B cell (primary cell): ENCODE results near the gene INCA1. TPM values are rescaled to one million over a fixed set of nuclear protein-coding genes. Genes with fewer than 3 reads are reported as not detected.

Source experiments
- ATAC-seq: fragments of 200-7000 bp; cut with Tn5 transposase; one replicate; pipeline ENCODE4 v1.10.0; 2021; ENCODE audit warnings: low read depth, mild to moderate bottlenecking, moderate number of reproducible peaks, moderate library complexity
- CTCF ChIA-PET: fragments of 350-600 bp; sonication (Branson Sonifier 250); formaldehyde crosslinking; loops from one replicate; lab custom pipeline; 2021; ENCODE audit warnings: antibody characterized with exemption, inconsistent platforms; lab: Charles Lee
- POLR2A ChIA-PET: fragments of 350-600 bp; sonication (Branson Sonifier 250); formaldehyde crosslinking; loops from one replicate; lab custom pipeline; 2021; ENCODE audit warnings: antibody characterized with exemption; lab: Charles Lee
- DNase-seq: peaks from one replicate; pipeline ENCODE4 v3.0.0; 2013
- H2AFZ ChIP-seq: 2 replicates; pipeline ENCODE4 v1.6.1; 2012; ENCODE audit warnings: mild to moderate bottlenecking, low read depth, low read length; ENCODE audit not compliant: insufficient read depth, poor library complexity, severe bottlenecking
- H3K27ac ChIP-seq, 2 donors: 1 replicate in 1 of 2; 2 replicates in 1 of 2; pipeline ENCODE4 v1.5.1; 2012 to 2013; ENCODE audit warnings: low read length in 2 of 2, mild to moderate bottlenecking in 2 of 2, moderate library complexity in 1 of 2
- H3K27me3 ChIP-seq, 4 experiments: fragments of 200-600 bp in 1 of 4; sonication (generic) in 1 of 4; replicated peaks in 1 of 4; 1 replicate in 2 of 4; 2 replicates in 2 of 4; pipeline versions ENCODE4 v1.6.1 to v1.7.0; 2013 to 2016; ENCODE audit warnings: low read length in 3 of 4, mild to moderate bottlenecking in 2 of 4, mixed read lengths in 1 of 4, moderate library complexity in 1 of 4; ENCODE audit not compliant: insufficient read depth in 4 of 4, control insufficient read depth in 3 of 4; ENCODE audit errors: control extremely low read depth in 1 of 4
- H3K36me3 ChIP-seq, 2 experiments: replicated peaks in 1 of 2; 1 replicate in 1 of 2; 2 replicates in 1 of 2; pipeline versions ENCODE4 v1.6.1 to v1.7.1; 2013; ENCODE audit warnings: low read length in 1 of 2; ENCODE audit not compliant: insufficient read depth in 2 of 2, control insufficient read depth in 1 of 2; ENCODE audit errors: control extremely low read depth in 1 of 2, extremely low read depth in 1 of 2
- H3K4me1 ChIP-seq, 2 donors: fragments of 200-600 bp in 1 of 2; sonication (generic) in 1 of 2; 1 replicate in 1 of 2; 2 replicates in 1 of 2; pipeline versions ENCODE4 v1.5.1 to v1.6.1; 2013 to 2017; ENCODE audit warnings: low read length in 2 of 2; ENCODE audit not compliant: control insufficient read depth in 2 of 2, insufficient read depth in 2 of 2
- H3K4me2 ChIP-seq: replicated peaks from 2 replicates; pipeline ENCODE3; 2012; ENCODE audit warnings: mild to moderate bottlenecking, low read depth, low read length; ENCODE audit not compliant: poor library complexity, severe bottlenecking
- H3K4me3 ChIP-seq, 5 experiments: fragments of 200-600 bp in 1 of 5; sonication (generic) in 1 of 5; 1 replicate in 3 of 5; 2 replicates in 2 of 5; pipeline versions ENCODE4 v1.5.1 to v1.7.0; 2011 to 2016; ENCODE audit warnings: low read length in 4 of 5, mild to moderate bottlenecking in 4 of 5, low read depth in 2 of 5, control low read depth in 1 of 5, moderate library complexity in 1 of 5; ENCODE audit not compliant: insufficient read depth in 1 of 5; ENCODE audit errors: control extremely low read depth in 1 of 5, extremely low read depth in 1 of 5
- H3K79me2 ChIP-seq: fragments of 200-600 bp; sonication (generic); one replicate; pipeline ENCODE4 v1.6.0; 2016; ENCODE audit warnings: low read length; ENCODE audit not compliant: control insufficient read depth, insufficient read depth
- H3K9ac ChIP-seq: fragments of 200-600 bp; sonication (generic); 2 replicates; pipeline ENCODE4 v1.6.1; 2017; ENCODE audit warnings: mild to moderate bottlenecking, low read length, moderate library complexity
- H3K9me3 ChIP-seq, 3 donors: one replicate each; pipeline versions ENCODE4 v1.6.1 to v1.7.1; 2013; ENCODE audit warnings: low read length in 2 of 3; ENCODE audit not compliant: control insufficient read depth in 2 of 3, insufficient read depth in 1 of 3; ENCODE audit errors: control extremely low read depth in 1 of 3
- H4K20me1 ChIP-seq: 2 replicates; pipeline ENCODE4 v1.6.0; 2012; ENCODE audit warnings: mild to moderate bottlenecking, low read length; ENCODE audit not compliant: insufficient read depth, control insufficient read depth, poor library complexity, severe bottlenecking
- H3K27ac Mint-ChIP-seq: one replicate; pipeline ENCODE4 v1.8.0; 2021; ENCODE audit warnings: mixed read lengths
- H3K27me3 Mint-ChIP-seq: one replicate; pipeline ENCODE4 v1.8.0; 2021; ENCODE audit warnings: mixed read lengths
- H3K4me1 Mint-ChIP-seq: one replicate; pipeline ENCODE4 v1.8.0; 2021; ENCODE audit warnings: mixed read lengths
- H3K4me3 Mint-ChIP-seq: one replicate; pipeline ENCODE4 v1.8.0; 2021; ENCODE audit warnings: mixed read lengths
- H3K9me3 Mint-ChIP-seq: one replicate; pipeline ENCODE4 v1.8.0; 2022; ENCODE audit warnings: mixed read lengths; ENCODE audit not compliant: insufficient read depth
- CTCF ChIP-seq: fragments of 200-600 bp; IDR thresholded peaks from one replicate; pipeline ENCODE4 v1.8.0; 2022; ENCODE audit warnings: antibody characterized with exemption, mild to moderate bottlenecking
- EZH2 ChIP-seq: IDR thresholded peaks from 2 replicates; pipeline ENCODE4 v1.6.1; 2012; ENCODE audit warnings: borderline replicate concordance, low read depth, mild to moderate bottlenecking, moderate library complexity, low read length; ENCODE audit not compliant: insufficient read depth, poor library complexity, severe bottlenecking
- WGBS: methylation state at CpG from one replicate; pipeline ENCODE4 v1.1.5; 2013; ENCODE audit warnings: missing lambda C conversion rate; ENCODE audit not compliant: insufficient coverage; 5-methylcytosine and 5-hydroxymethylcytosine counted together
- intact Hi-C: fragments of 100-400 bp; cut with micrococcal nuclease; formaldehyde crosslinking; loops from one replicate; pipeline ENCODE4 v1.10.0; 2022
- polyA plus RNA-seq: library from polyadenylated mRNA; depleted of rRNA; stranded (reverse); fragments of >200 nt; gene quantifications from 2 replicates; pipeline ENCODE4 v1.2.3, GENCODE V29; 2012
- total RNA-seq, 2 donors: library from RNA; stranded (reverse); fragments of 120-200 nt in 1 of 2; gene quantifications; 1 replicate in 1 of 2; 2 replicates in 1 of 2; pipeline versions ENCODE4 v1.2.3 to v1.2.4, GENCODE V29; 2013 to 2022

The INCA1 gene
- total and polyA plus RNA-seq, 2 donors (not counting 1 experiment from before 2014, with no cell fraction given): 0.30 to 0.60 TPM

DNA sequence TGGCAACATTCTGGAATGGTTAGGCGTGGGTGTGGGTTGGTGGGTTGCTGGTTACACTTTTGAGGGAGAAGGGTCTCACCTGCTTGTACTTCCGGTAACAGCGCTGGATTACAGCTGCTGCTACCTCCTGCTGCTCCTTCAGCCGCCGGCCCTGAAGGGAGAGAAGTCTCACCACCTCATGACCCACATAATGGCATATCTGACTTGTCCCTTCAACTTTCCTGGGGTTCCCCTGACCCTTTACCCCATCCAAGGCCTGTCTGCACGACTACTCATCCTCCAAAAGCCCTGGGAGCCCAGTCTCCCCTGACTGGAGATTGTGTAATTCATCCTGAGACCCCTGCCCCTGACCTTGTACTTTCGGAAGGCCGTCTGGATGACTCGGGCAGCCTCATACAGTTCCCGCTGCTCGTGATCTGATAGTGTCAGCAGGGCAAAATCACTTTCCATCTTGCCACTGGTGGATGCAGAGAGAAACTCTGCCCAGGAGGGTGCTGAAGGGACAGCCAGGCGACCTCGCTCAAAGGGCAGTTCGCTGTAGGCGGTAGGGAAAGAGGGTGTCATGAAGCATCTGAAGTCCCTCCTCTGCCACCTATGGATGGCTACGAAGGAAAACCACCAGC, 27.7 kb downstream of the INCA1 start:
- Histone ChIP-seq H4K20me1 (no peaks in the 10 kb centered on the region), H3K9me3 (no peaks in the 10 kb centered on the region), H3K9ac (no peak overlapping the region), H3K4me2 (no peak overlapping the region), H3K4me3 (no peak overlapping the region), H3K36me3 (peaks cover 0 to 27% of the 10 kb centered on the region in 2 experiments), H2AFZ (no peak overlapping the region), H3K27me3 (no peaks in the 10 kb centered on the region), H3K27ac (no peak overlapping the region), H3K79me2 (peaks cover 24% of the 10 kb centered on the region), H3K4me1 (peaks cover 17 to 22% of the 10 kb centered on the region in 2 donors)
- intact Hi-C loops: loop anchor here (5.0 kb wide), 1 partner anchor 48 kb away; no protein-coding TSS in a partner anchor
- H3K4me1 Mint-ChIP-seq: peaks cover 15% of the 10 kb centered on the region
- H3K27me3 Mint-ChIP-seq: no peaks in the 10 kb centered on the region
- TF ChIP-seq CTCF: no peak
- TF ChIP-seq EZH2: no peak
- 98% methylated on average over 11 of the region's 16 CpGs for WGBS
- H3K9me3 Mint-ChIP-seq: no peaks in the 10 kb centered on the region
- H3K4me3 Mint-ChIP-seq: no peak overlapping the region
- DNase-seq (no peak), ATAC-seq (no peak)
- ChIA-PET POLR2A (interaction anchor here (1.0 to 4.7 kb wide), 2 partner anchors 21 to 30 kb away, joined by 3 to 81 read pairs; partner anchors contain the start of genes PFN1, RNF167 and SLC25A11), CTCF (interaction anchor here (1.0 to 4.3 kb wide), 5 partner anchors 9 to 61 kb away, joined by 3 to 32 read pairs (median 4); partner anchors contain the start of genes RNF167 and SLC25A11)
- peak overlapping the region; percentile 82 for H3K27ac Mint-ChIP-seq

- Histone ChIP-seq H4K20me1 (no peaks in the 10 kb centered on the region), H3K27me3 (no peaks in the 10 kb centered on the region), H3K9me3 (no peaks in the 10 kb centered on the region), H3K4me3 (no peak overlapping the region), H3K79me2 (peaks cover 26% of the 10 kb centered on the region), H3K9ac (no peak overlapping the region), H3K36me3 (peaks cover 0 to 21% of the 10 kb centered on the region in 2 experiments), H3K4me2 (peak overlapping the region; percentile 85), H2AFZ (no peak overlapping the region), H3K27ac (no peak overlapping the region), H3K4me1 (peaks cover 17 to 22% of the 10 kb centered on the region in 2 donors)
- CTCF ChIA-PET: interaction anchor here (1.1 to 4.3 kb wide), 4 partner anchors 9 to 61 kb away, joined by 4 to 32 read pairs (median 4); partner anchors contain the start of genes RNF167 and SLC25A11
- Mint-ChIP-seq H3K9me3 (no peaks in the 10 kb centered on the region), H3K27ac (peak overlapping the region; percentile 82), H3K4me1 (peaks cover 15% of the 10 kb centered on the region), H3K27me3 (no peaks in the 10 kb centered on the region), H3K4me3 (no peak overlapping the region)
- POLR2A ChIA-PET: interaction anchor here (4.7 kb wide), 1 partner anchor 21 kb away, joined by 81 read pairs; the partner anchor contains the start of gene PFN1
- over 99% methylated on average over 13 of the region's 15 CpGs for WGBS
- DNase-seq (no peak), ATAC-seq (no peak)
- intact Hi-C loops: loop anchor here (5.0 kb wide), 1 partner anchor 48 kb away; no protein-coding TSS in a partner anchor
- TF ChIP-seq EZH2 (no peak), CTCF (no peak)
Observed at GRCh38 chr17:4969047-4969550, 28.2 kb downstream of the INCA1 start.
